Adipocyte (in vitro differentiated cells): ENCODE data around the gene BRICD5.

Experiments used
- DNase-seq: peaks from one replicate; pipeline ENCODE4 v3.0.0-alpha.2; 2015; ENCODE audit warnings: low read depth
- H3K27me3 ChIP-seq: replicated peaks from 2 replicates; pipeline ENCODE4 v1.7.0; 2013; ENCODE audit warnings: mild to moderate bottlenecking, low read length, moderate library complexity; ENCODE audit not compliant: control insufficient read depth, insufficient read depth
- H3K36me3 ChIP-seq: 2 replicates; pipeline ENCODE4 v1.7.0; 2013; ENCODE audit warnings: low read length, mild to moderate bottlenecking, moderate library complexity; ENCODE audit not compliant: control insufficient read depth, insufficient read depth, severe bottlenecking
- H3K4me1 ChIP-seq: 2 replicates; pipeline ENCODE4 v1.7.0; 2013; ENCODE audit warnings: mild to moderate bottlenecking, low read length, moderate library complexity; ENCODE audit not compliant: control insufficient read depth, insufficient read depth
- H3K4me3 ChIP-seq: 2 replicates; pipeline ENCODE4 v1.7.0; 2013; ENCODE audit warnings: mild to moderate bottlenecking, low read length, moderate library complexity
- H3K9ac ChIP-seq: 2 replicates; pipeline ENCODE4 v1.7.0; 2013; ENCODE audit warnings: mild to moderate bottlenecking, low read length, moderate library complexity
- H3K9me3 ChIP-seq: 2 replicates; pipeline ENCODE4 v1.7.0; 2013; ENCODE audit warnings: mild to moderate bottlenecking, low read length, moderate library complexity; ENCODE audit not compliant: control insufficient read depth

The BRICD5 gene

DNA sequence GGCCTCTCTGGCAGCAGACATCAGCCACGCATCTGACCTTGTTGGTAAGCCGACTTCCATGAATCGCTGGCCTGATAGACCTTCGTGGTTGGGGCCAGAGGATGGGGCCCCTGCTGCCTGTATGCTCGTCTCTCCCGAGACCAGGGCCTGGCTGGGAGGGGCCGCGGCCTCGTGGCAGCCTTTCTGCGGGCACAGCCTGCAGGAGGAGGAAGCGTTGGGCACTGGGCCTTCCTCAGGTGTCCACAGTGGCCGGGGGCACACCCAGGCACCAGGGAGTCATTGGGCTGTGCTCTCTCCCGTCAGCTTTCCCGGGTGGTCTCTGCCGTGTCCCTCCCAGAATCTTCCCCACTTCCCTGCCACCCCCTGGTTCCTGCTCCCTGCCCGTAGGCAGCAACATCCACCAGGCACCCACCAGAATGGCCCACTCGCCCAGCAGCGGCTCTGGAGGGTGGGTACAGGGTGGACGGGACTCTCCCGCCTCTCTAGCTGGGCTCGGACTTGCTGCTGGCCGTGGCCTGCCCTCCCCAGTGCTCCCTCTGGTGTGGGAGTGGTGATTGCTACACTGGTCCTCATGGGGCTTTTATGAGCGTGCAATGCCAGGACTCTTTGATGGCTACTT is 19.1 kb upstream of the BRICD5 start:
- H3K27me3 ChIP-seq = no peaks in the 10 kb centered on the region

DNA sequence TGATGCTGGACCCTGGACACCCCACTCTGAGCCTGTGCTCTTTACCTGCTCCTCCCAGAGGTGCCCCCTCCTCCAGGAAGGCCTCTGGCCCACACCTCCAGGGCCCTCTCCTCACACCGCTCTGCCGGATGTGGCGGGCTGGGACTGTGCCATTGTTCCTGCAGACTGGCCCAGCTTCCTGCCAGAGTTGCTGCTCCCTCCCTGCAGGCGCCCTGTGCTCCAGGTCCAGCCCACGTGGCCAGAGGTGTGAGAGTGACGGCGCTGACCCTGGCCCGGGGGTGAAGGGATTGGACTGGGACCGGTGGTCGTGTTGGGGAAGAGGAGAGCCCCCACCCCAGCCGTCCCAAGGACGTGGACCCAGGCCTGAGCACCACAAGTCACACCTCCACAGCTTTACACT is 18.4 kb upstream of the BRICD5 start:
- Histone ChIP-seq H3K4me1 (peaks cover 12% of the 10 kb centered on the region), H3K27me3 (no peaks in the 10 kb centered on the region), H3K36me3 (peaks cover 49% of the 10 kb centered on the region), H3K4me3 (no peak overlapping the region), H3K9me3 (no peaks in the 10 kb centered on the region), H3K9ac (no peak overlapping the region)
- DNase-seq = no peak

More for the DNA sequence above, 19.1 kb upstream of the BRICD5 start:
- H3K9me3 ChIP-seq = no peaks in the 10 kb centered on the region
- no peak overlapping the region for H3K9ac ChIP-seq
- no peak for DNase-seq
- H3K4me1 ChIP-seq = peaks cover 6% of the 10 kb centered on the region
- H3K36me3 ChIP-seq = peaks cover 53% of the 10 kb centered on the region
- H3K4me3 ChIP-seq = no peak overlapping the region

GRCh38 chr16:2228161-2228824 is 17.6 kb upstream of the BRICD5 start:
- Histone ChIP-seq H3K27me3 (no peaks in the 10 kb centered on the region), H3K9ac (no peak overlapping the region), H3K4me3 (no peak overlapping the region), H3K36me3 (peaks cover 41% of the 10 kb centered on the region), H3K9me3 (no peaks in the 10 kb centered on the region), H3K4me1 (peaks cover 12% of the 10 kb centered on the region)
- no peak for DNase-seq

- Histone ChIP-seq H3K4me1 (peaks cover 12% of the 10 kb centered on the region), H3K9me3 (no peaks in the 10 kb centered on the region), H3K36me3 (peaks cover 28% of the 10 kb centered on the region), H3K4me3 (no peak overlapping the region), H3K27me3 (no peaks in the 10 kb centered on the region), H3K9ac (no peak overlapping the region)
- no peak for DNase-seq
Measured at GRCh38 chr16:2226918-2227317, 16.3 kb upstream of the BRICD5 start.

DNA sequence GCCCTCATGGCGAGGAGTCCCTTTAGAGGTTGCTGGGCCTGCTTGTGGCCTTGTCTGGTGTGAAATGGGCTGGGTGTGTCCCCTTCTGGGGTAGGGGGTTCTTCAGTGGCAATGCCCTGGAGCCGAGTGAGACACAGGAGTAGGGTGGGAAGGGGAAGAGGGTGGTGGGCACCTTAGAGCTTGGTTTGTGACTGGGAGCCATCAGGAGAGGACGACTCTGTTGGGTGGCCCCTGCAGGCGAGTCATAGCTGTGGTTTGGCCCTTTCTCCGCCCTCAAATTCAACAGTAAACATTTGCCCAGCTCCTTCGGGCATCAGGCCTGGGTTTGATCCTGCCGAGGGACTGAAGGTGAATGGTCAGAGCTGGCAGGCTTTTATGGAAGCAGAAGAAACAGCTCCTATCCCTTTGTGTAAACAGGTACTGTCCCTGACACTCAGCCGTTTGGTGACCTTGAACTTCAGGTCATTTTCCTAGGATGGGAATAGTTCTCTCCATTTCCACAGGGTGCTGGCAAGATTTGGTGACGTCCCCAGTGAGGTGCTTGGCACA is 15.7 kb upstream of the BRICD5 start:
- Histone ChIP-seq H3K4me1 (peaks cover 12% of the 10 kb centered on the region), H3K9ac (no peak overlapping the region), H3K9me3 (no peaks in the 10 kb centered on the region), H3K4me3 (no peak overlapping the region), H3K36me3 (peaks cover 22% of the 10 kb centered on the region), H3K27me3 (no peaks in the 10 kb centered on the region)
- DNase-seq = no peak

- Histone ChIP-seq H3K36me3 (peaks cover 9% of the 10 kb centered on the region), H3K9ac (peak overlapping the region; percentile 96), H3K4me3 (peak overlapping the region; percentile 88), H3K4me1 (peaks cover 12% of the 10 kb centered on the region), H3K27me3 (no peaks in the 10 kb centered on the region), H3K9me3 (no peaks in the 10 kb centered on the region)
- DNase-seq = peak; percentile 73
Measured at GRCh38 chr16:2223942-2224486, 13.4 kb upstream of the BRICD5 start.

DNA sequence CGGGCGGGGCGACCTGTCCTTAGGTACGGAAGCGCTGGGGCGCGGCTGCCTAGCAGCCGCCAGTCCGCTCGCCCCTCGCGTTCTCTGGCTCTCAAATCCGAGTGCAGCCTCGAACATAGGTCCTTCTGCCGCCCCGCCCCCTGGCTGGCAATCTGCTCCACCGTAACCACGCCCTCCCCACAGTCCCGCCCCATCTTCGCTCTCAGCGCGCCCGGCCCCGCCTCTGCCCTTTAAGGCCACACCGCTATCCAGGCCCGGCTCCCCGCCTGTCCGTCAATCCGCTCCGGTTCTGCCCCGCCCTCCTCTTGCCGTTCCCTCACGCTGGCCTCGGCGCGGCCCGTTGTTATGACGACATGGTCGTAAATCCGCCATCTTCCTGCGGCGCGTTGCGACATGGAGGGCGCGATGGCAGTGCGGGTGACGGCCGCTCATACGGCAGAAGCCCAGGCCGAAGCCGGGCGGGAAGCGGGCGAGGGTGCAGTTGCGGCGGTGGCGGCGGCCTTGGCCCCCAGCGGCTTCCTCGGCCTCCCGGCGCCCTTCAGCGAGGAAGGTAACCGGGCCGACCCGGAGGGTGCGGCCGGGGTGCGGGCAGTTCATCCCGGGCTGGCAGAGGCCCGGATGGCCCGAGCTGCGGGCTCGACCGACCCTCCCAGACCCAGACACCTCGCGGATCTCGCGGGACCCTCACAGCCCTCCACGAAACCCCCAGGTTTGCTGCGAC is 12.7 kb upstream of the BRICD5 start, which contains the start of gene E4F1:
E4F1 (plus strand) TSS at position 371 of the 721 bp plus-strand sequence; CDS start at position 394, 23 bp downstream.
- Histone ChIP-seq H3K36me3 (peaks cover 2% of the 10 kb centered on the region), H3K4me3 (peak within 1 kb of the TSS; percentile 88), H3K9ac (peak within 1 kb of the TSS; percentile 96), H3K9me3 (no peaks in the 10 kb centered on the region), H3K4me1 (peaks cover 12% of the 10 kb centered on the region), H3K27me3 (no peaks in the 10 kb centered on the region)
- DNase-seq = peak; percentile 100

- Histone ChIP-seq H3K27me3 (no peaks in the 10 kb centered on the region), H3K4me3 (no peak overlapping the region), H3K9ac (no peak overlapping the region), H3K36me3 (no peaks in the 10 kb centered on the region), H3K9me3 (no peaks in the 10 kb centered on the region), H3K4me1 (peaks cover 21% of the 10 kb centered on the region)
- no peak for DNase-seq
Measured at GRCh38 chr16:2216330-2216729, 5.7 kb upstream of the BRICD5 start.

DNA sequence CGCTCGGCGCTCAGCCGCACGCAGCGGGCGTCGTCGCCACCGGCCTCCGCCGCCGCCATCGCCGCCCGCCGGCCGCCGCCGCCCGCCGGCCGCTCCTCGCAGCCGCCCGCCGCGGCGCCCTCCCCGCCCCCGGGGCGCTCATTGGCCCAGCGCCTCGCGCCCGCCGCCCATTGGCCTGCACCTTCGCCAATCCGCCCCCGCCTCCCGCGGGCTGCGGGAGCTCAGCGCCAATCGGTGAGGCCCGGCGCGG is 4.0 kb upstream of the BRICD5 start, which contains the start of gene PGP:
PGP (minus strand) TSS at position 122 of the 250 bp plus-strand sequence; CDS start at position 59, 63 bp downstream.
- Histone ChIP-seq H3K4me1 (peaks cover 21% of the 10 kb centered on the region), H3K9me3 (no peaks in the 10 kb centered on the region), H3K36me3 (peaks cover under 1% of the 10 kb centered on the region), H3K27me3 (no peaks in the 10 kb centered on the region), H3K9ac (peak within 1 kb of the TSS; percentile 95), H3K4me3 (peak within 1 kb of the TSS; percentile 92)
- DNase-seq = no peak

- Histone ChIP-seq H3K9me3 (no peaks in the 10 kb centered on the region), H3K9ac (peak overlapping the region; percentile 92), H3K4me1 (peaks cover 21% of the 10 kb centered on the region), H3K4me3 (peak overlapping the region; percentile 91), H3K27me3 (no peaks in the 10 kb centered on the region), H3K36me3 (peaks cover 6% of the 10 kb centered on the region)
- peak; percentile 27 for DNase-seq
Measured at GRCh38 chr16:2213817-2214718, 3.4 kb upstream of the BRICD5 start.
